GM12878 (cell line): ENCODE data around the gene LAIR1. TPM values are rescaled to one million over a fixed set of nuclear protein-coding genes. Genes with fewer than 3 reads are reported as not detected.

Experiments used
- ATAC-seq: fragments of 200-7000 bp; cut with Tn5 transposase; 3 replicates; pipeline ENCODE4 v1.9.1; 2020; ENCODE audit warnings: mild to moderate bottlenecking, moderate library complexity
- BruUV-seq: library from RNA; stranded (reverse); fragments of 400-500 nt; replicated peaks from 2 replicates; lab custom pipeline; 2021; lab: Mats Ljungman, UMichigan
- CTCF ChIA-PET: fragments of 300-600 bp; sonication (Branson Sonifier 250); formaldehyde crosslinking; extraction: SDS; loops from one replicate; lab custom pipeline; 2021; ENCODE audit warnings: inconsistent platforms; lab: Yijun Ruan, JAX
- POLR2A ChIA-PET: fragments of 350-600 bp; formaldehyde crosslinking; extraction: SDS; loops from one replicate; lab custom pipeline; 2021; ENCODE audit warnings: inconsistent platforms; lab: Charles Lee
- RAD21 ChIA-PET: fragments of 300-600 bp; sonication (Branson Sonifier 250); formaldehyde crosslinking; loops from one replicate; lab custom pipeline; 2023; ENCODE audit warnings: antibody characterized with exemption; ENCODE audit not compliant: unreplicated experiment; lab: Charles Lee
- SMC1A ChIA-PET: fragments of 300-600 bp; sonication (Branson Sonifier 250); formaldehyde crosslinking; loops from one replicate; lab custom pipeline; 2023; ENCODE audit not compliant: unreplicated experiment, uncharacterized antibody; lab: Charles Lee
- DNase-seq: peaks from one replicate; pipeline ENCODE4 v3.0.0-alpha.2; 2011; ENCODE audit warnings: low read depth, low spot score
- FAIRE-seq: peaks from 3 replicates; lab custom pipeline; 2011; peaks lifted over from hg19 to GRCh38; lab: Jason Lieb, UNC
- H2AFZ ChIP-seq: 2 replicates; pipeline ENCODE4 v1.6.0; 2011; ENCODE audit warnings: low read depth, low read length, control low read depth; ENCODE audit not compliant: control insufficient read depth
- H3K27ac ChIP-seq: 2 replicates; pipeline ENCODE4 v1.5.1; 2011; ENCODE audit warnings: control low read depth; ENCODE audit not compliant: control insufficient read depth, insufficient read depth
- H3K27me3 ChIP-seq, 2 experiments: replicated peaks in 1 of 2; 2 replicates each; pipeline versions ENCODE4 v1.6.0 to v1.6.1; 2011; ENCODE audit warnings: low read length in 1 of 2; ENCODE audit not compliant: control insufficient read depth in 2 of 2, insufficient read depth in 2 of 2
- H3K36me3 ChIP-seq, 2 experiments: 2 replicates each; pipeline ENCODE4 v1.5.1; 2011; ENCODE audit warnings: low read length in 1 of 2; ENCODE audit not compliant: control insufficient read depth in 2 of 2, insufficient read depth in 2 of 2
- H3K4me1 ChIP-seq: 2 replicates; pipeline ENCODE4 v1.6.1; 2011; ENCODE audit warnings: mild to moderate bottlenecking, low read length, moderate library complexity, mixed read lengths; ENCODE audit not compliant: control insufficient read depth, insufficient read depth
- H3K4me2 ChIP-seq: 2 replicates; pipeline ENCODE4 v1.6.0; 2011; ENCODE audit warnings: control low read depth; ENCODE audit not compliant: control insufficient read depth, insufficient read depth
- H3K4me3 ChIP-seq: fragments of 200-600 bp; sonication (generic); 2 replicates; pipeline ENCODE4 v1.5.1; 2016
- H3K79me2 ChIP-seq: 2 replicates; pipeline ENCODE4 v1.6.0; 2011; ENCODE audit warnings: low read length; ENCODE audit not compliant: control insufficient read depth, insufficient read depth
- H3K9ac ChIP-seq: 2 replicates; pipeline ENCODE4 v1.8.0; 2011; ENCODE audit warnings: low read length, control low read depth, mixed read lengths; ENCODE audit not compliant: control insufficient read depth, insufficient read depth
- H3K9me3 ChIP-seq: replicated peaks from 3 replicates; pipeline ENCODE4 v1.5.1; 2011; ENCODE audit warnings: mild to moderate bottlenecking, low read length; ENCODE audit not compliant: control insufficient read depth, insufficient read depth
- H4K20me1 ChIP-seq: 2 replicates; pipeline ENCODE4 v1.6.0; 2011; ENCODE audit not compliant: control insufficient read depth, insufficient read depth
- CUX1 ChIP-seq: IDR thresholded peaks from 2 replicates; pipeline ENCODE4 v1.6.1; 2012; ENCODE audit warnings: improper control_type of control experiment, low read depth, low read length; ENCODE audit not compliant: insufficient replicate concordance
- EZH2 ChIP-seq: IDR thresholded peaks from 2 replicates; pipeline ENCODE4 v1.6.1; 2012; ENCODE audit warnings: low read depth, mild to moderate bottlenecking, control low read depth, inconsistent platforms, low read length, borderline replicate concordance; ENCODE audit not compliant: control insufficient read depth
- NKRF ChIP-seq: fragments of 450-650 bp; conservative IDR thresholded peaks from 2 replicates; pipeline ENCODE4 v1.6.1; 2017; ENCODE audit warnings: mild to moderate bottlenecking, moderate library complexity
- RBBP5 ChIP-seq: fragments of 200-600 bp; sonication (generic); conservative IDR thresholded peaks from 2 replicates; pipeline ENCODE4 v1.6.1; 2016
- WGBS: methylation state at CpG from one replicate; pipeline ENCODE4 v1.1.6; 2016; ENCODE audit warnings: low lambda C conversion rate; ENCODE audit not compliant: insufficient replicate concordance, insufficient coverage; ENCODE audit errors: missing lambda C conversion rate; 5-methylcytosine and 5-hydroxymethylcytosine counted together
- in situ Hi-C: fragments of 300-500 bp; cut with MboI; formaldehyde crosslinking; loops from 9 replicates; pipeline ENCODE4 v1.14.3; 2018; ENCODE audit warnings: mixed read lengths
- intact Hi-C: fragments of 100-400 bp; cut with micrococcal nuclease; formaldehyde crosslinking; loops from one replicate; pipeline ENCODE4 v1.14.2; 2022; ENCODE audit not compliant: unreplicated experiment
- polyA plus RNA-seq, 11 experiments: library from polyadenylated mRNA; depleted of rRNA in 4 of 11; unstranded in 6 of 11; stranded (reverse) in 5 of 11; fragments of >200 nt; fragmentation: Nextera tagmentation in 4 of 11; fragmentation: Illumina TruSeq in 1 of 11; extraction: Ambion mirVana in 4 of 11; extraction: Trizol in 1 of 11; gene quantifications; 1 replicate in 1 of 11; 2 replicates in 10 of 11; pipeline versions ENCODE4 v1.2.1 to v1.2.3, GENCODE V29; 2011 to 2016; ENCODE audit warnings: inconsistent platforms in 2 of 11, missing spikeins in 2 of 11, low read depth in 1 of 11
- total RNA-seq, 4 experiments: library from RNA; depleted of rRNA in 3 of 4; stranded (reverse); fragments of >200 nt in 3 of 4; fragmentation: Illumina TruSeq in 1 of 4; extraction: Trizol in 1 of 4; gene quantifications; 2 replicates each; pipeline versions ENCODE4 v1.2.1 to v1.2.3, GENCODE V29; 2013 to 2021

The LAIR1 gene
- total and polyA plus RNA-seq, 10 of the 15 experiments (the other 5 are each of a cell fraction or from before 2014, with no cell fraction given), result 8.6 to 58.2 (median 35.3) TPM

DNA sequence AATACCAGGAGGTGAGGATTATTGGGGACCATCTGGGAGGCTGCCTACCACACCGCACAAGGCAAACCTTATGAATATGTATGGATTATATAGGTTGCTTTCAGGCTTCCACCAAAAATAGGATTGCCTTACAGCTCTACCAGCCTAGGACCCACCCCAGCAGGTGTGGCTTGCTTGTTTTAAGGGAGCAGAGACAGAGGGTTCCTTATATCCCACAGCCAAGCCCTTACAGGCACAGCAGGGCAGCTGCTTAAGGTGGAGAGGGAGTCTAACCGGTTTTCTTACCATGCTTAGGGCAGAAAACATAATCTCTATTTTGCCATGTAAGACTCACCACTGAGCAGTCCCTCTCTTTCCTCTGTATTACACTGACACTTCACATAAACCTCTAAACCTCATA, 34.5 kb upstream of the LAIR1 start (continued):
- no peak for TF ChIP-seq CUX1

DNA sequence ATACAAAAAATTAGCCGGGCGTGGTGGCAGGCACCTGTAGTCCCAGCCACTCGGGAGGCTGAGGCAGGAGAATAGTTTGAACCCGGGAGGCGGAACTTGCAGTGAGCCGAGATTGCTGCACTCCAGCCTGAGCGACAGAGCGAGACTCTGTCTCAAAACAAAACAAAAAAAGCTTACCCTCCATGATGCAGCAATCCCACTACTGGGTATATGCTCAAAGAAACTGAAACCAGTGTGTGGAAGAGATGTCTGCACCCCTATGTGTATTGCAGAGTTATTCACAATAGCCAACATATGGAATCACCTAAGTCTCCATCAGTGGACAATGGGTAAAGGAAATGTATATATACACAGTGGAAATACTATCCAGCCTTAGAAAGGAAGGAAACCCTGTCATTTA, 31.0 kb upstream of the LAIR1 start:
- in situ Hi-C loops, result no loop called here
- Histone ChIP-seq H3K4me3 (no peak overlapping the region), H3K27ac (no peak overlapping the region), H3K9me3 (no peaks in the 10 kb centered on the region; the same call in 2 of the 3 replicates), H4K20me1 (no peaks in the 10 kb centered on the region), H3K9ac (no peak overlapping the region), H3K79me2 (no peaks in the 10 kb centered on the region), H3K36me3 (no peaks in the 10 kb centered on the region), H2AFZ (no peak overlapping the region), H3K4me2 (no peak overlapping the region), H3K4me1 (no peaks in the 10 kb centered on the region), H3K27me3 (no peaks in the 10 kb centered on the region)
- BruUV-seq, result no TSS peak
- TF ChIP-seq RBBP5 (no peak), NKRF (no peak), EZH2 (no peak)
- ATAC-seq (peak; percentile 57), DNase-seq (no peak), FAIRE-seq (no peak)
- ChIA-PET RAD21 (no interaction called here), SMC1A (no interaction called here), CTCF (no interaction called here), POLR2A (no interaction called here)
- intact Hi-C loops, result no loop called here
- 13% methylated on average over 8 of the region's 8 CpGs for WGBS
